HCT116 (cell line): ENCODE measurements around the gene YIPF1. TPM values are rescaled to one million over a fixed set of nuclear protein-coding genes. Genes with fewer than 3 reads are reported as not detected.

Experiments
- total RNA-seq: library from RNA; stranded (reverse); gene quantifications from one replicate; pipeline ENCODE4 v1.2.1, GENCODE V29; 2021; ENCODE audit not compliant: unreplicated experiment

Gene YIPF1
- total RNA-seq, 1 experiment from 2014 or later, result 16.4 TPM

Other genes with a start within 250 kb of the YIPF1 start
- 0.39 TPM for gene GLIS1, start 150.6 kb downstream of the YIPF1 start, total RNA-seq
- 54.7 TPM for gene NDC1, start 51.5 kb downstream of the YIPF1 start, total RNA-seq
- gene DIO1, start 4.4 kb upstream of the YIPF1 start, total RNA-seq, result not detected
- gene IFT25, start 55.9 kb upstream of the YIPF1 start, total RNA-seq, result 45.1 TPM
- 62.5 TPM for gene LRRC42, start 56.6 kb upstream of the YIPF1 start, total RNA-seq
- gene LDLRAD1, start 128.4 kb upstream of the YIPF1 start, total RNA-seq, result 0.30 TPM
- 121 TPM for gene TMEM59, start 163.4 kb upstream of the YIPF1 start, total RNA-seq
- 5.4 TPM for gene TCEANC2, start 163.8 kb upstream of the YIPF1 start, total RNA-seq